HG02798 (cell line): ENCODE results near the gene SAMD3.
"Not testable (repeated sequence)": the region's sequence is repeated elsewhere in the genome, so short reads cannot be mapped to it uniquely, and the experiment has no call there.

Source experiments
- ATAC-seq: cut with Tn5 transposase; IDR thresholded peaks from one replicate; pipeline ENCODE4 v1.9.1; 2021; ENCODE audit warnings: mild to moderate bottlenecking; ENCODE audit not compliant: unreplicated experiment, poor library complexity

The SAMD3 gene

DNA sequence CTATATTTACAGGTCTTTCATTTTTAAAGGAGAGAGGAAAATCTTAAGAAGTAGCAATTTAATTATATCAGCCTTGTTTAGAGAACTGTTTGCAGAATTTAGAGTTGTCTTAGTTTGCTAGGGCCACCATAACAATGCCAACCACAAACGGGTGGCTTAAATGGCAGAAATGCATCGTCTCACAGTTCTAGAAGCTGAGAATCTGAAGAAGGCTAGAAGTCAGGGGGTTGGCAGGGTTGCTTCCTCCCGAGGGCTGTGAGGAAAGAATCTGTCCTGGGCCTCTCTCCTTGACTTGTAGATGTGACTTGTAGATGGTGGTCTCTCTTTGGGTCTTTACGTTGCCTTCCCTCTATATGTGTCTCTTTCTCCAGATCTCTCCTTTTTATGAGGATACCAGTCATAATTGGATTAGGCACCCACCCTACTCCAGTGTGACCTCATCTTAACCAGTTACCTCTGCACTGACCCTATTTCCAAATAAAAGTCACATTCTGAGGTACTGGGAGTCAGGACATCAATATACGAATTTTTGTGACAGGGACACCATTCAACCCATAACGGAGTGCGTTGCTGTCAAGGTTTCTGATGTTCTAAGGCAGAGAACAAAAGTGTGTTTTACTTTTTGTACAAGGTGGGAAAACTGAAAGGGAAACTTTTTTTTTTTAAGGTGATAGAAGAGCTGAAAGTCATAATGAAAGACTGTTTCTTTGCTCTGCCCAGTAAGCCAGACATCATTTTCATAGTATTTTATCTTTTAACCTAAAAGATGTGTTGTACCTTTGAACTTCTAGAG is 84.4 kb downstream of the SAMD3 start:
- ATAC-seq = peak; percentile 71

- no peak for ATAC-seq
Measured at GRCh38 chr6:130136798-130137197, 86.0 kb downstream of the SAMD3 start.

DNA sequence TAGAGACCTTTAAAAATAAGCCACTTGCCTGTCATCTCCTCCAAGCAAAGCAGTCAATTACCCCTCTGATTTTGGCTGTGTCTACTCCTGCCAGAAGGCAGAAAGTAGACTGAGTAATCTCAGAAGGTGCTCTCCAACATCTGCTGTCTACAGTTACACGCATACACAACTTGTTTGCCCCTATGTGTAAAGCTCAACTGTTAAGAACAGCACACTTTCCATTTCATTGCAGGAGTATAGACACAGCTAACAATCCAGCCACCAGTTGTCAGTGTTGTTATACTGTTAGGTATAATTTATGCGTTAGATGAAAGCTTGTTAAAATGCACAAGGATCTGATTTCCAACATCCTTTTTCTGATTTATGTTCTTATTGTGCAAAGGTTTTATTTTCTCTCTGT is 88.2 kb downstream of the SAMD3 start:
- ATAC-seq = no peak

DNA sequence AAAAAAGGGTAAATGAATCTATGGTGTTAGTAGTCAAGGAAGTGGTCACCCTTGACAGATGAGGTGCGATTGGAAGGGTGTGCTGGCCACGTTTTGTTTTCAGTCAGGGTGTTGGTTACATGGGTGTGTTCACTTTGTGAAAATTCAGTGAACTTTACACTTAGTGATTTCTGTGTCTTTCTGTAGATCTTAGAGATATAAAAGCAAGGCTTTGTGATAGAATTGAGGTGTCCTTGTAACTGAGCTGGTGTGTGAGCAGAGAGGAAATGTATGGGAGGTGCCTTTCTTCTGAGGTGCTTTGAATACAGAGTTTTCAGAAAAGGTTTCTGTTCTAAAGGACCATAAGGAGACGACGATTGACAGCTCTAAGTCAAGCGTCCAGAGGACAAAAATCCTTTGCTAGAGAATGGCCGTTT is 90.5 kb downstream of the SAMD3 start:
- ATAC-seq = peak; percentile 82

DNA sequence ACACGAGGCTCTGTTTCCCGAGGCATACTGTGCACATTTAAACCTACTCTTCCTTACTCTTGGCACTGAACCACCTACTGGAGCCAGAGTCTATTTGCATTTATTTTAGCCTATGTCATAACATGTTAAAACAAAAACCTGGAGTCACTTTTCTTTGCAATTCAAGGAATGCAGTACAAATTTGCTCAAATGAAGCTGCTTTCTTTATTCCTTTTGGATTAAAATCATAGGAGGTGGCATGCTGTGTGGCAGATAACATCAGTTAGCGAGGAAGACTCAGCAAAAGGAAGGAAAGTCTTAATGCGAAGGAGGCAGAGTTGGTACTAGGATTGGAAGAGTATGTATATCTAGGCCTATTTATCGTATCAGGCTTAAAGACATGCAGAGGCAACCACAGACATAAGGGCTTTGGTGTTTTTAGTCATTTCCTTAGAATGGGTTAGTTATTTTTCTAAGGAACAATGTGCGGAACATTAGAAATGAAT is 92.9 kb downstream of the SAMD3 start:
- no peak for ATAC-seq

- ATAC-seq = no peak
Measured at GRCh38 chr6:130128326-130128725, 94.4 kb downstream of the SAMD3 start.

DNA sequence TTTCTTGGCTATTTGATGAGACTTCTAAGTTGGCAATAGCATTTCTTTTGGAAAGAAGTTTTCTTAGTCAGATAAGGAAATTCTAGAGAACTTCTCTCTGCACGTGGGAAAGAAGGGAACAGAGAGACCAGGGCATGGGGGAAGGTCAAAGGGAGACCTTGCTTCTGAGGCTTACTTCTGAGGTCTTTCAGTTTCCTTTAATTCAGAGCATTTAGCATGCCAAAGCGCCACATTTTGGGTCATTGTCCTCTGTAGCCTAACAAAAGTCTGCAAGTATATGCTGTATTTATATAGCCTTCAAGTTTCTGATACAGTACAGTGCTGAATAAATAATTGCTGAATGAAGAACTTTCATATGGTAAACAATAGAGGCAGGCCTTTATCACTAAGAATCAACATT is 95.6 kb downstream of the SAMD3 start:
- no peak for ATAC-seq

- ATAC-seq = no peak
Measured at GRCh38 chr6:130122243-130122642, 100.5 kb downstream of the SAMD3 start.

DNA sequence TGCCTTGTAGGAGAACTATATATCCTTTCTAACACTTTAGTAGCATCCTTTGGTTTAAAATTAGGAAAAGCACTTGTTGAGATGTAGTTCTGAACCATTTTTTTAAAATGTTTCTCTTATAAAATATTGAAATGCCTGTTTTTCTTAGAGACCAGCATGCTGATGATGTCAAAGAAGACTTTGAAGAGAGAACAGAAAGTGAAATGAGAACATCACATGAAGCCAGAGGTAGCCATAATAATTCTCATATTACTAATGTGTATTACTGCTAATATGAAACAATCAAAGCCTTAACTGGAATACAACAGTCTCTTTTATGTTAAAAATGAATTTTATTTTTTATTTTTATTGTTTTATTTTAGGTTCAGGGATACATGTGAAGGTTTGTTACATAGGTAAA is 102.0 kb downstream of the SAMD3 start:
- ATAC-seq = no peak

DNA sequence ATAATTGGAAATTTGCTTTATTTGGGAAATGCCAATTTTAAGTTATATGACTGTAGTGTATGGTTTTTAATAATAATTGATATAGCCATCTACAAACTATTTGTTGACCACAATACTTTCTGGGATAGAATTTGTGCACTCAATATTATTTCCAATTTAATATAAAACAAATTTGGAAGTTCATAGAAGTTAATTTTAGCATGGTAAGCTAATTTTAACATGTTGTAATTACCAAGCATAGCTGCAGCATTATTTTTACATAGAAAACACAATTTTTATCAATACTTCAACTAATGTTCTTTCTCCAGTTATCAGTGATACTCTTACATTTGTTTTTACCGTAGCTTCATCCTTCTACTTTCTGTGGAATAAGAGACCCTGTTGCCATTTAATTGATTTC is 103.5 kb downstream of the SAMD3 start:
- no peak for ATAC-seq

DNA sequence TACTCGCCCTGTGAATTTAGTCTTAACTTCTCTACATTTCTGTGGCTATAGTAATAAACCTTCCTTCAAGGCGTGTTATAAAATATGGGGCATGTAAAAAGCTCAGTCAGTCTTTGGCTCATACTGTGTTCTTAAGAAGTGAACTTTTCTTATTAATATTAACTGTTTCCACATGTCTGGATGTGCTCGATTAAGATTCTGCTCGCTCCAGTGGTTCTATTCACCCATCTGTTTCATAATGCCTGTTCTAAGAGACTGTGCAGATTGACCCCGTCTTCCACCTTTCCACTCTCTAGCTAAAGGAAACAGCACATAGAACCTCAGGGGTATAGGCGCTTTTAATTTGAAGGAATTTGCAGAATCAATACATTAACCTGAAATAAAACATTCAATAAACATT is 104.5 kb downstream of the SAMD3 start:
- no peak for ATAC-seq

GRCh38 chr6:130117187-130117701 is 105.5 kb downstream of the SAMD3 start:
- ATAC-seq = not testable (repeated sequence)

DNA sequence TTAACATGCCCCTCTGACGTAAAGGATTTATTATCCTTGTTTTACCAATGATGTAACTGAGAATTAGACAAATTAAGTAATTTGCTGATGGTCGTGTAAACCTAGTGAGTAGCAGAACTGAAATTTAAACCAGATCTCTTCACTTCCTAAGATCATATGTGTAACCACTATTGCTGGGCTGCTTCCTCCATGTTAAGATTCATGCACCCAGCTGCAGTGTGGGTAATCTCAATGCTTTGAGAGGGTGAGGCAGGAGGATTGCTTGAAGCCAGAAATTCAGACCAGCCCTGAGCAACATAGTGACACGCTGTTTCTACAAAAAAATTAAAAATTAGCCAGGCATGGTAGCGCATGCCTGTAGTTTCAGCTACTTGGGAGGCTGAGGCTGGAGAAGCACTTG is 106.5 kb downstream of the SAMD3 start:
- peak; percentile 33 for ATAC-seq

- ATAC-seq = peak; percentile 96
Measured at GRCh38 chr6:130115036-130115435, 107.7 kb downstream of the SAMD3 start.

DNA sequence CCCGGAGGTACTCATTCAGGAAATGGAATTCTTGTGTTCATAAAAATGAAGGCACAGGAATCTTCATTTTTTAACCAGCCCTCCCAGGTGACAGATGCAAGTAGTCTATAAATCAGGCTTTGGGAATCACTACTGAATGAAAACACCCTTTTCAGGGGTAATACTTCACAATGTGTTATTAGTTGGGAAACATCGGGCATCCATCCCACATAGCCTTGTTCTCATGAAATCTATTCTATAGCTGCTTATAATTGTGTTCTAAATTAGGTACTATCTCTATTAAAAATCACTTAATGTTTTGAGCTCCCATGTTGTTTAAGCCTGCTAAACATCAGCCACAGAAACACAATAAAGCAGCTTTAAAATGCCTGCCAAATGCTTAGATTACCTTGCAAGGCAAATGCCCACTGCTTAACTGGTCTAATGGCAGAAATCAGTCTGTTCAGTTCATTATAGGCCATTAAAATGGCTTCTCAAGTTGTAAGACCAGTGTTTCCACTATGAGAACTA is 109.5 kb downstream of the SAMD3 start:
- no peak for ATAC-seq

GRCh38 chr6:130111031-130111430 is 111.7 kb downstream of the SAMD3 start:
- ATAC-seq = no peak

GRCh38 chr6:130107710-130108109 is 115.0 kb downstream of the SAMD3 start:
- ATAC-seq = no peak

- ATAC-seq = peak; percentile 91
Measured at GRCh38 chr6:130105996-130106704, 116.6 kb downstream of the SAMD3 start.

DNA sequence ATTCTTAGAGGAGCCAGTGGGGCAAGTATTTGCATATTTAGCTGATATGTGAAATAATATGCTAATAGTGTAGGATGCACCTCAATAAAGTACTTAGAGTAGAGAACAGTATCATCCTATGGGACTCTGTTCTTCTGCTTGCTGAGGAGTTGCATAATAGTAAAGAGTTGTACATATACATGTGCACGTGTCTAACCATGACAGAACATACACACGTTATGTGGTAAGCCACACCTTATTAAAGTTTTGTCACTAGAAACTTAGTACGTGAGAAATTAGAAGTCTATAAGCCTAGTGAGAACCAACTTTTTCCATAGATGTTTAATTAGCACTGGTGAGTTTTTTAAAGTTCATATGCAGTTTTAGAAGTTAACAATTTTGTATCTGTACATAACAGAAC is 123.6 kb downstream of the SAMD3 start:
- ATAC-seq = no peak

DNA sequence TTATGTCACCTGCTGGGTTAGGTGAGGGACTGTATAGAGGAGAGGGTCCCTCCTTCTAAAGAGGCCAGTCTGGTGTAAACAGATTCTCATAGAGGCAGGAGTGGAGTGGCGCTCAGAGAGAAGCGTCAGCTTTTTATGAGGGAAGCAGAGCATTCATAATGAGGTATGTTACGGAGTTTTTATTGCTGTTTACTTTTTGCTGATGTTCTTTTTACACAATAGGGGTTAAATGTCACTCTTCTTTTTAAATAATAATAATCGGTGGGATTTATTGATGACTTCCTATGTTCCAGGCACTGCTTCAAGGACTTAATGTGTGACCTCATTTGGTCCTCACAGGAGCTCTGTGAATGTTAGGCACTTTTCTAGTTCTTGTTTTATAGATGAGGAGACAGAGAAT is 124.4 kb downstream of the SAMD3 start:
- ATAC-seq = no peak
